ENCODE data around the gene HNRNPDL.

HNRNPDL gene

DNA sequence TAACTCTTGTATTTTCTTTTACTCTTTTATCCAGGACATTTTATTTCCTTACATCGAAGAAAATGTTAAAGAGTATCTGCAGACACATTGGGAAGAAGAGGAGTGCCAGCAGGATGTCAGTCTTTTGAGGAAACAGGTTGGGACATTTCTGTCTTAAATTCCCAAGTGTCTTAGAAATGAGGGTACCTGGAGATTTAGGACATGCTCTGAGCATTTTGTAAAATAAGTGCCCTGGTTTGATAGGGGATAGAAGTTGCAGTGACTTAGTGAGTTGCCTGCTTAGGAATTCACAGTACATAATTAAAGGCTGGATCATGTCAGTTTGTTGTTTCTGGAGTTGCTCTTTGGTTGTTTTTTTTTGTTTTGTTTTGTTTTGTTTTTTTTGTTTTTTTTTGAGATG, 17.6 kb upstream of the HNRNPDL start:
- TF ChIP-seq, protein P1, sequence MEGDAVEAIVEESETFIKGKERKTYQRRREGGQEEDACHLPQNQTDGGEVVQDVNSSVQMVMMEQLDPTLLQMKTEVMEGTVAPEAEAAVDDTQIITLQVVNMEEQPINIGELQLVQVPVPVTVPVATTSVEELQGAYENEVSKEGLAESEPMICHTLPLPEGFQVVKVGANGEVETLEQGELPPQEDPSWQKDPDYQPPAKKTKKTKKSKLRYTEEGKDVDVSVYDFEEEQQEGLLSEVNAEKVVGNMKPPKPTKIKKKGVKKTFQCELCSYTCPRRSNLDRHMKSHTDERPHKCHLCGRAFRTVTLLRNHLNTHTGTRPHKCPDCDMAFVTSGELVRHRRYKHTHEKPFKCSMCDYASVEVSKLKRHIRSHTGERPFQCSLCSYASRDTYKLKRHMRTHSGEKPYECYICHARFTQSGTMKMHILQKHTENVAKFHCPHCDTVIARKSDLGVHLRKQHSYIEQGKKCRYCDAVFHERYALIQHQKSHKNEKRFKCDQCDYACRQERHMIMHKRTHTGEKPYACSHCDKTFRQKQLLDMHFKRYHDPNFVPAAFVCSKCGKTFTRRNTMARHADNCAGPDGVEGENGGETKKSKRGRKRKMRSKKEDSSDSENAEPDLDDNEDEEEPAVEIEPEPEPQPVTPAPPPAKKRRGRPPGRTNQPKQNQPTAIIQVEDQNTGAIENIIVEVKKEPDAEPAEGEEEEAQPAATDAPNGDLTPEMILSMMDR (IDR thresholded peaks at IDR 0.05; ENCODE audit: low read length, missing control alignments) = no peak
- no peak overlapping the region for H3K4me3 ChIP-seq (replicated peaks; ENCODE audit: low read depth, low read length)
- DNase-seq (ENCODE audit: low read depth) = no peak

DNA sequence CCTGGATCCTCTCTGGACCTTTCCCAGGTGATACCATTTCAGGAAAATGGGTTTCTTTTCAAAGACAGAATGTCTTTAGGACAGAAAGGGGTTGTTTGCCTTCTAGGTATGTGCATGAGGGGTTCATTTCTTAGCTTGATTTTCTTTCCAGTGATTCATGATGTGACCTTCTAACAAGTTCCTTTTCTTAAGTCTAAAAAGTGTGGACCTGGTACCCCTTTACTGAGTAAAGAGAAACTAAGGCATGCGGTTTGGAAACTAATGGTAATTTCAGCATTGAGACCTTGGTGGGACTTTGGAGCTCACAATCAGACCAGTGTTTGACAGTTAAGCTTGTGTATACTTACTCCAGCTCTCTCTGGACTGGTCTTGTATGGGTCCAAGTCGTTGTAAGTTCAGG, 8.8 kb upstream of the HNRNPDL start:
- TF ChIP-seq, protein P1 (IDR thresholded peaks at IDR 0.05; ENCODE audit: low read length, missing control alignments) = no peak
- no peak for DNase-seq (ENCODE audit: low read depth)
- no peak overlapping the region for H3K4me3 ChIP-seq (replicated peaks; ENCODE audit: low read depth, low read length)

DNA sequence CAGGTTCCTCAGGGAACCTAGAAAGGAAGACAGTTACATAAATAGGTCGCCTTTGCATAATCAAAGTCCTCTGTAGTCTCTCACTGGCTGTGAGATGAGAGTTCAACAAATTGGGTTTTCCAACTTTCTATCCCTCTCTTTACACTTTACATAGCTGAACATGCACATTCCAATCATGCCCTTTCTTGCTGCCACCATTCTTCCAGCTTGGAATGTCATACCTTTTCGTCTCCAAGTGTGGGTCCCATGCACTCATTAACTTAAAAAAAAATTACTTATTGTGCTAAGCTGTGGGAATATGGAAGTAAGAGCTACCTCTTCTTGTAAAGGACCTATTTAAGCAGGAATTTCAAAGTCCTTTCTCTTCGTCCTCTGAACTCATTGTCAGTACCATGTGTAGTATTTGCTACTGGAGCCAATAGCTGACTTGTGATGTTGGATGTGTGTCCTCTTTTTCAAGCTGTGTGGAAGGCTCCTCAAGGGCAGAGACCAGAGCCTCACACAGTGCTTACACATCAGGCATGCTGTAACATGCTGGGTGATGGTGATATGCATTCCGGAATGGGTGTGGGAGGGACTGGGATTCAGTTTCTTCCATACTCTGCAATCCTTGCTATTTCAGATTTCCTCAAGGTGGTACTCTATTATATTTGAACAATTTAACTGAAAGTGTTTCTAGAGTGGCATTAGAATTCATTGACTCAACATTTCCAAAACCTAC, 7.2 kb upstream of the HNRNPDL start:
- TF ChIP-seq, protein P1 (IDR thresholded peaks at IDR 0.05; ENCODE audit: low read length, missing control alignments) = no peak
- peak; percentile 40 for DNase-seq (ENCODE audit: low read depth)
- no peak overlapping the region for H3K4me3 ChIP-seq (replicated peaks; ENCODE audit: low read depth, low read length)

DNA sequence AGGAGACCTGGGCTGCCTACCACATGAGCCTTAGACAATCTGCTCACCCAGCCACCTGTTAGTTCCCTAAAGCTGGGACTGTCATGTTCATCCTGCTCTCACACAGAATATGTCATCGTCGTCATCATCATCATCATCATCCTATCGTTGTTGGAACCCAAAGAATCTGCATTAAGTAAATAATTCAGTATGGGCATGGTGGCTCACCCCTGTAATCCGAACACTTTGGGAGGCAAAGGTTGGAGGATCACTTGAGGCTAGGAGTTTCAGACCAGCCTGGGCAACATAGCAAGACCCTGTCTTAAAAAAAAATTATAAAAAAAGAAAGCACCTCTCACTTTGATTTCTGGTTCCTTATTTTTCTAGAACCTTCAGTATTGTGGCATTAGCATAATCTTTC, 6.5 kb upstream of the HNRNPDL start:
- H3K4me3 ChIP-seq (replicated peaks; ENCODE audit: low read depth, low read length) = no peak overlapping the region
- TF ChIP-seq, protein P1 (IDR thresholded peaks at IDR 0.05; ENCODE audit: low read length, missing control alignments) = no peak
- DNase-seq (ENCODE audit: low read depth) = no peak

DNA sequence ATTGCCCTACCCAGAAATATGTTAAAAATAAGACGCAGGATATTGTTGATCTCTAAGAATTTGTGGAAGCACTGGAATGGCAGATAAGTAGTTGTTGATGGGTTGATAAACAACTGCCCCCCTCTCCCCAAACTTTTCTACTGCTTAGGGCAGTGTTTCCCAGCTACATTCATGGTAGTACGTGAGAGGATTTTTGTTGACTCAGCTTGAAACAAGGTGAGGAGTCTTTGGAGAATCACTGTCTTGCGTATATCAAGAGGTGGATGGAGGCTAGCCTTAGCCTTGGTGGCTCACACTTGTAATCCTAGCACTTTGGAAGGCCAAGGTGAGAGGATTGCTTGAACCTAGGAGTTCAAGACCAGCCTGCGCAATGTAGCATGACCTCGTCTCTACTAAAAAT, 5.9 kb upstream of the HNRNPDL start:
- H3K4me3 ChIP-seq (replicated peaks; ENCODE audit: low read depth, low read length) = no peak overlapping the region
- no peak for DNase-seq (ENCODE audit: low read depth)
- TF ChIP-seq, protein P1 (IDR thresholded peaks at IDR 0.05; ENCODE audit: low read length, missing control alignments) = no peak

DNA sequence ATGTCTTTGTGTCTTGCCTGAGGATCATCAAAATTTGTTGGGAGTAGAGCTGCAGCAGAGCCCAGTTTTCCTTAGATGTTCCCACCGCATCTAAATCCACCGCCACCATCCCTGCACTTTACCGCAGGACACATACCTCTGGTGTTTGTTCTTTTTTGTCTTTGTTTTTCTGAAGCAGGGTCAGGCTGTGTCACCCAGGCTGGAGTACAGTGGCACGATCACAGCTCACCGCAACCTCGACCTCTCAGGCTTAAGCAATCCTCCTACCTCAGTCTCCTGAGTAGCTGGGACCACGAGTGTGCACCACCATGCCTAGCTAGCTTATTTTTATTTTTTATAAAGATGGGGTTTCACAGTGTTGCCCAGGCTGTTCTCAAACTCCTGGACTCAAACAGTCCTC, 4.7 kb upstream of the HNRNPDL start:
- TF ChIP-seq, protein P1 (IDR thresholded peaks at IDR 0.05; ENCODE audit: low read length, missing control alignments) = no peak
- H3K4me3 ChIP-seq (replicated peaks; ENCODE audit: low read depth, low read length) = no peak overlapping the region
- DNase-seq (ENCODE audit: low read depth) = no peak

DNA sequence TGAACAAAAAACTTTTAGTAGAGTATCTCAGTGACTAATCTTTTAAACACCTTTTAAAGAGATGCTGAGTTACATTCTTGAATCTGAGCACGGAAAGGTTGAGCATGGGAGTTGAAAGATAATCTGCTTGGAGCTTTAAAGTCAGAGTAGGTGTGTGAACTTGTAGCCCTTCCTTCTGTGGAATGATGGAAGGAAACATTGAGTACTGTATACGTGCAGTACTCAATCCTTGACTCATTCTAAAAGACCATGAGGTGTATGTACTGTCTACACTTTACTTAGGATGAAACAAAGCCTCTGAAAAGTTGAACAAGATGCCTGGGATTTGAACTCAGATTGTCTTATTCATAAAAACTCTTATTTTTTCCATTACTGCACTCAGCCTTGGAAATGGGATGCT, 3.5 kb upstream of the HNRNPDL start:
- H3K4me3 ChIP-seq (replicated peaks; ENCODE audit: low read depth, low read length) = no peak overlapping the region
- no peak for DNase-seq (ENCODE audit: low read depth)
- TF ChIP-seq, protein P1 (IDR thresholded peaks at IDR 0.05; ENCODE audit: low read length, missing control alignments) = no peak

Data from fibroblast of pulmonary artery (primary cell).